ENCODE data around the gene USP22. TPM values are rescaled to one million over a fixed set of nuclear protein-coding genes. Genes with fewer than 3 reads are reported as not detected.

Gene USP22
- total RNA-seq, 1 experiment from 2014 or later: 157 TPM

GRCh38 chr17:21005803-21006202 lies 37.0 kb downstream of the USP22 start:
- intact Hi-C loops (cut with micrococcal nuclease): no loop called here
- BruUV-seq (replicated peaks): no TSS peak
- TF ChIP-seq, protein P1, sequence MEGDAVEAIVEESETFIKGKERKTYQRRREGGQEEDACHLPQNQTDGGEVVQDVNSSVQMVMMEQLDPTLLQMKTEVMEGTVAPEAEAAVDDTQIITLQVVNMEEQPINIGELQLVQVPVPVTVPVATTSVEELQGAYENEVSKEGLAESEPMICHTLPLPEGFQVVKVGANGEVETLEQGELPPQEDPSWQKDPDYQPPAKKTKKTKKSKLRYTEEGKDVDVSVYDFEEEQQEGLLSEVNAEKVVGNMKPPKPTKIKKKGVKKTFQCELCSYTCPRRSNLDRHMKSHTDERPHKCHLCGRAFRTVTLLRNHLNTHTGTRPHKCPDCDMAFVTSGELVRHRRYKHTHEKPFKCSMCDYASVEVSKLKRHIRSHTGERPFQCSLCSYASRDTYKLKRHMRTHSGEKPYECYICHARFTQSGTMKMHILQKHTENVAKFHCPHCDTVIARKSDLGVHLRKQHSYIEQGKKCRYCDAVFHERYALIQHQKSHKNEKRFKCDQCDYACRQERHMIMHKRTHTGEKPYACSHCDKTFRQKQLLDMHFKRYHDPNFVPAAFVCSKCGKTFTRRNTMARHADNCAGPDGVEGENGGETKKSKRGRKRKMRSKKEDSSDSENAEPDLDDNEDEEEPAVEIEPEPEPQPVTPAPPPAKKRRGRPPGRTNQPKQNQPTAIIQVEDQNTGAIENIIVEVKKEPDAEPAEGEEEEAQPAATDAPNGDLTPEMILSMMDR (IDR thresholded peaks at IDR 0.05; ENCODE audit: unreplicated experiment): no peak
- no peak for DNase-seq (ENCODE audit: unreplicated experiment)
- CTCF ChIA-PET: interaction anchor here (2.9 kb wide), 1 partner anchor 12 kb away, joined by 13 read pairs; no protein-coding TSS in a partner anchor
- Mint-ChIP-seq H3K36me3 (ENCODE audit: insufficient read depth, unreplicated experiment) (peaks cover 100% of the 10 kb centered on the region), H3K27me3 (ENCODE audit: insufficient read depth, unreplicated experiment) (no peaks in the 10 kb centered on the region), H3K4me3 (ENCODE audit: unreplicated experiment) (no peak overlapping the region), H3K4me1 (ENCODE audit: insufficient read depth, unreplicated experiment) (no peaks in the 10 kb centered on the region), H3K27ac (ENCODE audit: low read depth, unreplicated experiment) (no peak overlapping the region), H3K9me3 (ENCODE audit: unreplicated experiment) (no peaks in the 10 kb centered on the region)
- POLR2A ChIA-PET: interaction anchor here (0.6 kb wide), 1 partner anchor 35 kb away, joined by 3 read pairs; no protein-coding TSS in a partner anchor

DNA sequence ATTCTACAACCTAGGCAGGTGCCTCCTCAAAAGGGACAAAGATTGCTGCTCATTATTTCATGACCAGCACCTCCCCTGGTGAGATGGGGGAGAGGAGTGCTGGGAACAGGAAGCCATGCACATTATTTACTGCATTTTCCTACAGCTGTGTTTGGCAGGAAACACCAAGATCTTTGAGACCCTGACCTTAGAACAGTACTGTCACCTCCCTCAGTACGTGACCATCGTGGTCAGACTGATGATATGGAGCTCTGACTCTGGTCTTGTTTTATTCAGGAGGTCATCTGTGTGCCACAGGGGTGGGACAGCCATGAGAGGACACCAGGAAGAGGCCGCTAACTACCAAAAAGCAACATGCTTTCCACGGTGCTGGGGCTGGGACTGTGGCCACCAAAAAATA lies 37.4 kb downstream of the USP22 start:
- intact Hi-C loops (cut with micrococcal nuclease): no loop called here
- CTCF ChIA-PET: interaction anchor here (2.9 kb wide), 1 partner anchor 12 kb away, joined by 13 read pairs; no protein-coding TSS in a partner anchor
- BruUV-seq (replicated peaks): no TSS peak
- H3K4me3 Mint-ChIP-seq (ENCODE audit: unreplicated experiment): no peak overlapping the region
- H3K27me3 Mint-ChIP-seq (ENCODE audit: insufficient read depth, unreplicated experiment): no peaks in the 10 kb centered on the region
- no peaks in the 10 kb centered on the region for H3K9me3 Mint-ChIP-seq (ENCODE audit: unreplicated experiment)
- POLR2A ChIA-PET: interaction anchor here (0.6 to 1.4 kb wide), 2 partner anchors 34 to 69 kb away, joined by 3 to 5 read pairs; no protein-coding TSS in a partner anchor
- no peak overlapping the region for H3K27ac Mint-ChIP-seq (ENCODE audit: low read depth, unreplicated experiment)
- peaks cover 100% of the 10 kb centered on the region for H3K36me3 Mint-ChIP-seq (ENCODE audit: insufficient read depth, unreplicated experiment)
- DNase-seq (ENCODE audit: unreplicated experiment): no peak
- TF ChIP-seq, protein P1 (IDR thresholded peaks at IDR 0.05; ENCODE audit: unreplicated experiment): no peak
- no peaks in the 10 kb centered on the region for H3K4me1 Mint-ChIP-seq (ENCODE audit: insufficient read depth, unreplicated experiment)

DNA sequence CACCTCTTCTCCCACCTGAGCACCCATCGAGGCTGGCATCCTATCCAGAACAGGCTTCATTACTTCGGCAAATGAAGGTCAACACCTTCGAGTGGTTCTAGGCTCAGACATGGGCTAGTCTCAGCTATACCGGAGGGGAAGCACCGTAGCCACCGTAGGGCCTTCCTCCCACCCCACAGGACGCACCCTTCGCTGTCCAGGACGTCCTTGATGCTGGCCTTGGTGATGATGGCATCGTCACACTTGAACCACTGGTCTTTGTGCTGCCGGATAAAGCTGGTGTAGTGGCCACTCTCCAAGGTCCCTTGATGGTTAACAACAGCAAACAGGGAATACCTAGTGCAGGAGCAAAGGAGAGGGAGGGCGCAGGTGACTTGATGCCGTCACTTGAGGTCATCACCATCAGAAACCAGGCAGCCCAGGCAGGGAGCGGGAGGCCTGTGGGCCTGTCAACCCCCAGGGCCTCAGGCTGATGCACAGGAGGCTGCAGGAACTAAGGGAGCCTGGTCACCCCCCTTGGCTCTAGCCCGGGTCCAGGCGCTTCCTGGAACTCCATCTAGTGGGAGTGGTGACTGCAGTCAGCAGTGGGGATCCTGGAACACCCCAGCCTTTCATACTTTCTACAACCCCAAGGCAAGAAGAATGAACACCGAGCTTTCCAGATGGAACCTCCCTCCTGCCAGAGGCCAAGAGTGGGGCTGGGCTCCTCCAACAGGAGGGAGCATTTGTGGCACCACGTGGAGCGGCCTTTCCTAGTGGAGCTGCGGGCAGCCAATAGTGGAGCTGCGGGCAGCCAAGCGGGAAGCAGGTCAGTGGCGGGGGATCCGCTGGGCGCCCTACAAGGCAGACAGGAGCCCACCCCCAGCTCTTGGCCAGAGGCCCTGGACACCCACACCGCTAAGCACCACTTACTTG lies 38.5 kb downstream of the USP22 start:
- CTCF ChIA-PET: interaction anchor here (0.6 to 2.9 kb wide), 2 partner anchors 11 to 80 kb away, joined by 3 to 13 read pairs; no protein-coding TSS in a partner anchor
- POLR2A ChIA-PET: interaction anchor here (1.4 kb wide), 1 partner anchor 68 kb away, joined by 5 read pairs; no protein-coding TSS in a partner anchor
- no TSS peak for BruUV-seq (replicated peaks)
- Mint-ChIP-seq H3K36me3 (ENCODE audit: insufficient read depth, unreplicated experiment) (peaks cover 100% of the 10 kb centered on the region), H3K9me3 (ENCODE audit: unreplicated experiment) (no peaks in the 10 kb centered on the region), H3K4me1 (ENCODE audit: insufficient read depth, unreplicated experiment) (no peaks in the 10 kb centered on the region), H3K4me3 (ENCODE audit: unreplicated experiment) (no peak overlapping the region), H3K27ac (ENCODE audit: low read depth, unreplicated experiment) (no peak overlapping the region), H3K27me3 (ENCODE audit: insufficient read depth, unreplicated experiment) (no peaks in the 10 kb centered on the region)
- DNase-seq (ENCODE audit: unreplicated experiment): no peak
- intact Hi-C loops (cut with micrococcal nuclease): no loop called here
- TF ChIP-seq, protein P1 (IDR thresholded peaks at IDR 0.05; ENCODE audit: unreplicated experiment): no peak

- BruUV-seq (replicated peaks): no TSS peak
- CTCF ChIA-PET: interaction anchor here (1.0 to 2.9 kb wide), 2 partner anchors 10 to 14 kb away, joined by 3 to 13 read pairs; no protein-coding TSS in a partner anchor
- H3K4me1 Mint-ChIP-seq (ENCODE audit: insufficient read depth, unreplicated experiment): no peaks in the 10 kb centered on the region
- H3K9me3 Mint-ChIP-seq (ENCODE audit: unreplicated experiment): no peaks in the 10 kb centered on the region
- intact Hi-C loops (cut with micrococcal nuclease): no loop called here
- TF ChIP-seq, protein P1 (IDR thresholded peaks at IDR 0.05; ENCODE audit: unreplicated experiment): no peak
- H3K36me3 Mint-ChIP-seq (ENCODE audit: insufficient read depth, unreplicated experiment): peaks cover 100% of the 10 kb centered on the region
- H3K4me3 Mint-ChIP-seq (ENCODE audit: unreplicated experiment): no peak overlapping the region
- H3K27me3 Mint-ChIP-seq (ENCODE audit: insufficient read depth, unreplicated experiment): no peaks in the 10 kb centered on the region
- POLR2A ChIA-PET: no interaction called here
- no peak overlapping the region for H3K27ac Mint-ChIP-seq (ENCODE audit: low read depth, unreplicated experiment)
- no peak for DNase-seq (ENCODE audit: unreplicated experiment)
These were observed 39.7 kb downstream of the USP22 start for GRCh38 chr17:21003007-21003621.

Data from MCF 10A (cell line).